Stomach (tissue), 4 donors: ENCODE results near the gene NR2F1.

Experiments
- POLR2A ChIP-seq, 4 donors: fragments of 450-650 bp; IDR thresholded peaks; one replicate each; pipeline ENCODE4 v1.6.1; 2016; ENCODE audit warnings: antibody characterized with exemption in 4 of 4, control low read depth in 2 of 4, mild to moderate bottlenecking in 1 of 4, moderate library complexity in 1 of 4
- POLR2AphosphoS5 ChIP-seq, 3 donors: sonication (generic); formaldehyde crosslinking; IDR thresholded peaks; one replicate each; pipeline ENCODE4 v1.6.1; 2016; ENCODE audit warnings: antibody characterized with exemption in 3 of 3
- TF ChIP-seq, protein P1 (sequence below), 7 experiments: fragments of 450-650 bp in 4 of 7; fragments of 200-600 bp in 3 of 7; sonication (generic) in 3 of 7; IDR thresholded peaks; one replicate each; pipeline ENCODE4 v1.5.1; 2016 to 2019; ENCODE audit warnings: antibody characterized with exemption in 7 of 7, control low read depth in 2 of 7, mild to moderate bottlenecking in 1 of 7

DNA sequence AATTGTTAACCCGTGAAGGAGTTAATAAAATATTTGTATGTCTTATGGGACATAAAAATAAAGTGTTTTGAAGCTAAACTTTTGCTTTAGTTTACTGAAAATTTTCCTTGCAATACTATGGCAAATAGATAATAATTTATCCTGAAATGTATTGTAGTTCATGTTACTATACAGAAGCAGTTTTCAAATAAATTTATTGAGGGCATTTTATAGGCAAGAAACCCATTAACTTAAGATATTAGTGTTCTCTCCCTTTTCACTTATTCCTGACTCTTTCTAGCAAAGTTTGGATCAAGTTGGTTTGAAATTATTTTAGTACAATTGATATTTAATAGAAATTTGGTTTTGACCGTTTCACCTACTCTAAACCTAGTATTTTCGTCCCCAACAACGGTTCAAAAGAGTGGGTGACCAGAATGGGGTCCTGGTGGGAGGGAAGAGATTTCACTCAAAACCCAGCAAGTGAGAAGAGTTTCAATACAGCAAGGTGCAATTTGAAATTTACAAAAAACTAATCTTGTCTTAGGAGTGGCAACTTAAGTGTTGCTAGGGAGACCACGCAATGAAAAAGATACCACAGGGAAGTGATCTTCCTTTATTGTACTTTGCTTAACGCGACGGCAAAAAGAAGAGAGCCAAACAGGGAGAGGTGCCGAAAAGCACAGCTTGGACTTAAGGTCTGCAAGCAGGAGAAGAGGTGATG is 28.4 kb downstream of the NR2F1 start:
- TF ChIP-seq, protein P1, sequence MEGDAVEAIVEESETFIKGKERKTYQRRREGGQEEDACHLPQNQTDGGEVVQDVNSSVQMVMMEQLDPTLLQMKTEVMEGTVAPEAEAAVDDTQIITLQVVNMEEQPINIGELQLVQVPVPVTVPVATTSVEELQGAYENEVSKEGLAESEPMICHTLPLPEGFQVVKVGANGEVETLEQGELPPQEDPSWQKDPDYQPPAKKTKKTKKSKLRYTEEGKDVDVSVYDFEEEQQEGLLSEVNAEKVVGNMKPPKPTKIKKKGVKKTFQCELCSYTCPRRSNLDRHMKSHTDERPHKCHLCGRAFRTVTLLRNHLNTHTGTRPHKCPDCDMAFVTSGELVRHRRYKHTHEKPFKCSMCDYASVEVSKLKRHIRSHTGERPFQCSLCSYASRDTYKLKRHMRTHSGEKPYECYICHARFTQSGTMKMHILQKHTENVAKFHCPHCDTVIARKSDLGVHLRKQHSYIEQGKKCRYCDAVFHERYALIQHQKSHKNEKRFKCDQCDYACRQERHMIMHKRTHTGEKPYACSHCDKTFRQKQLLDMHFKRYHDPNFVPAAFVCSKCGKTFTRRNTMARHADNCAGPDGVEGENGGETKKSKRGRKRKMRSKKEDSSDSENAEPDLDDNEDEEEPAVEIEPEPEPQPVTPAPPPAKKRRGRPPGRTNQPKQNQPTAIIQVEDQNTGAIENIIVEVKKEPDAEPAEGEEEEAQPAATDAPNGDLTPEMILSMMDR (IDR thresholded peaks at IDR 0.05) = no peak
- no peak for TF ChIP-seq POLR2AphosphoS5 (IDR thresholded peaks at IDR 0.05)
- no peak for TF ChIP-seq POLR2A (IDR thresholded peaks at IDR 0.05)
